Ascending aorta (tissue), 2 donors: ENCODE measurements around the gene PPL. TPM values are rescaled to one million over a fixed set of nuclear protein-coding genes. Genes with fewer than 3 reads are reported as not detected.

ENCODE experiments used
- DNase-seq, 2 donors: peaks; one replicate each; pipeline ENCODE4 v3.0.0-alpha.2; 2019; ENCODE audit warnings: low spot score in 2 of 2
- H3K27ac ChIP-seq, 2 donors: fragments of 200-600 bp; sonication (generic); one replicate each; pipeline ENCODE4 v1.5.1; 2016 to 2017; ENCODE audit warnings: mild to moderate bottlenecking in 1 of 2
- H3K27me3 ChIP-seq: fragments of 200-600 bp; sonication (generic); one replicate; pipeline ENCODE4 v1.5.1; 2017
- H3K36me3 ChIP-seq, 2 donors: fragments of 200-600 bp; sonication (generic); one replicate each; pipeline ENCODE4 v1.5.1; 2016
- H3K4me1 ChIP-seq, 2 donors: fragments of 200-600 bp; sonication (generic); one replicate each; pipeline ENCODE4 v1.5.1; 2016 to 2017; ENCODE audit warnings: mild to moderate bottlenecking in 1 of 2
- H3K4me3 ChIP-seq, 2 donors: fragments of 200-600 bp; sonication (generic); one replicate each; pipeline ENCODE4 v1.5.1; 2016 to 2017; ENCODE audit warnings: mild to moderate bottlenecking in 1 of 2
- H3K9me3 ChIP-seq, 2 donors: fragments of 200-600 bp; sonication (generic); one replicate each; pipeline ENCODE4 v1.5.1; 2016
- CTCF ChIP-seq, 3 experiments: fragments of 200-600 bp in 2 of 3; fragments of 450-650 bp in 1 of 3; sonication (generic) in 2 of 3; IDR thresholded peaks; one replicate each; pipeline ENCODE4 v1.5.1; 2016 to 2019; ENCODE audit warnings: antibody characterized with exemption in 3 of 3, mild to moderate bottlenecking in 1 of 3, moderate library complexity in 1 of 3
- intact Hi-C: fragments of 100-400 bp; cut with DNase I; formaldehyde crosslinking; loops from one replicate; pipeline ENCODE4 v1.15.1; 2023
- total RNA-seq: library from RNA; depleted of rRNA; stranded (reverse); fragments of >200 nt; gene quantifications from one replicate; pipeline ENCODE4 v1.1.0, GENCODE V29; 2016

The PPL gene
- total RNA-seq, 1 donor from 2014 or later = 25.7 TPM

GRCh38 chr16:4860727-4861342 lies 76.1 kb downstream of the PPL start:
- H3K9me3 ChIP-seq = no peaks in the 10 kb centered on the region
- H3K27ac ChIP-seq = no peak overlapping the region
- H3K4me3 ChIP-seq = no peak overlapping the region
- H3K27me3 ChIP-seq = no peaks in the 10 kb centered on the region
- intact Hi-C loops = no loop called here
- H3K36me3 ChIP-seq = peaks cover 45 to 59% of the 10 kb centered on the region in 2 donors
- TF ChIP-seq CTCF (IDR thresholded peaks at IDR 0.05) = no peak
- DNase-seq = no peak
- H3K4me1 ChIP-seq = no peaks in the 10 kb centered on the region

GRCh38 chr16:4859900-4860255 lies 77.1 kb downstream of the PPL start:
- Histone ChIP-seq H3K4me1 (no peaks in the 10 kb centered on the region), H3K27me3 (no peaks in the 10 kb centered on the region), H3K27ac (no peak overlapping the region), H3K4me3 (no peak overlapping the region), H3K36me3 (peaks cover 54 to 68% of the 10 kb centered on the region in 2 donors), H3K9me3 (no peaks in the 10 kb centered on the region)
- TF ChIP-seq CTCF (IDR thresholded peaks at IDR 0.05) = no peak
- DNase-seq = no peak
- intact Hi-C loops = no loop called here

GRCh38 chr16:4859190-4859899 lies 77.6 kb downstream of the PPL start:
- Histone ChIP-seq H3K4me1 (no peaks in the 10 kb centered on the region), H3K4me3 (no peak overlapping the region), H3K27me3 (no peaks in the 10 kb centered on the region), H3K27ac (no peak overlapping the region), H3K9me3 (no peaks in the 10 kb centered on the region), H3K36me3 (peaks cover 59 to 74% of the 10 kb centered on the region in 2 donors)
- no peak for DNase-seq
- TF ChIP-seq CTCF (IDR thresholded peaks at IDR 0.05) = no peak
- intact Hi-C loops = no loop called here

- Histone ChIP-seq H3K36me3 (peaks cover 56 to 67% of the 10 kb centered on the region in 2 donors), H3K27ac (no peak overlapping the region), H3K4me1 (no peaks in the 10 kb centered on the region), H3K4me3 (no peak overlapping the region), H3K9me3 (no peaks in the 10 kb centered on the region), H3K27me3 (no peaks in the 10 kb centered on the region)
- intact Hi-C loops = no loop called here
- TF ChIP-seq CTCF (IDR thresholded peaks at IDR 0.05) = no peak
- DNase-seq = no peak
Measured at GRCh38 chr16:4855804-4856203, 81.1 kb downstream of the PPL start.

- DNase-seq = no peak
- H3K4me1 ChIP-seq = peaks cover 0 to 2% of the 10 kb centered on the region in 2 donors
- TF ChIP-seq CTCF (IDR thresholded peaks at IDR 0.05) = no peak
- no peaks in the 10 kb centered on the region for H3K27me3 ChIP-seq
- intact Hi-C loops = no loop called here
- no peak overlapping the region for H3K4me3 ChIP-seq
- no peaks in the 10 kb centered on the region for H3K9me3 ChIP-seq
- peaks cover 51 to 62% of the 10 kb centered on the region in 2 donors for H3K36me3 ChIP-seq
- H3K27ac ChIP-seq = no peak overlapping the region
Measured at GRCh38 chr16:4855371-4855770, 81.6 kb downstream of the PPL start.
